ENCODE results near the gene SCAF4.

GRCh38 chr21:31768710-31769109 lies 36.8 kb upstream of the SCAF4 start:
- TF ChIP-seq EZH2 (IDR thresholded peaks at IDR 0.05; ENCODE audit: insufficient read depth, low read length) (no peak), CTCF (IDR thresholded peaks at IDR 0.05; ENCODE audit: insufficient read depth, low read depth, low read length) (no peak)
